ENCODE data around the gene TENT5C.

The TENT5C gene

GRCh38 chr1:117587499-117588356 lies 18.1 kb upstream of the TENT5C start:
- Histone ChIP-seq H3K36me3 (ENCODE audit: insufficient read depth) (no peaks in the 10 kb centered on the region), H3K4me3 (IDR thresholded peaks at IDR 0.05; ENCODE audit: insufficient read depth, low read depth, low read length) (no peak overlapping the region), H2AFZ (ENCODE audit: low read depth) (no peak overlapping the region), H4K20me1 (ENCODE audit: insufficient read depth) (no peaks in the 10 kb centered on the region), H3K27ac (no peak overlapping the region), H3K4me2 (no peak overlapping the region), H3K79me2 (ENCODE audit: insufficient read depth, low read depth) (no peaks in the 10 kb centered on the region), H3K4me1 (ENCODE audit: low read depth, poor library complexity, severe bottlenecking) (no peaks in the 10 kb centered on the region), H3K27me3 (ENCODE audit: insufficient read depth, low read depth) (no peaks in the 10 kb centered on the region), H3K9ac (no peak overlapping the region)
- TF ChIP-seq CTCF (conservative IDR thresholded peaks at IDR 0.05; ENCODE audit: low read depth, low read length), result no peak

- no peak for TF ChIP-seq CTCF (conservative IDR thresholded peaks at IDR 0.05; ENCODE audit: low read depth, low read length)
- Histone ChIP-seq H3K4me3 (IDR thresholded peaks at IDR 0.05; ENCODE audit: insufficient read depth, low read depth, low read length) (no peak overlapping the region), H3K36me3 (ENCODE audit: insufficient read depth) (no peaks in the 10 kb centered on the region), H3K9ac (no peak overlapping the region), H2AFZ (ENCODE audit: low read depth) (no peak overlapping the region), H3K27ac (no peak overlapping the region), H4K20me1 (ENCODE audit: insufficient read depth) (no peaks in the 10 kb centered on the region), H3K27me3 (ENCODE audit: insufficient read depth, low read depth) (no peaks in the 10 kb centered on the region), H3K4me2 (no peak overlapping the region), H3K79me2 (ENCODE audit: insufficient read depth, low read depth) (no peaks in the 10 kb centered on the region), H3K4me1 (ENCODE audit: low read depth, poor library complexity, severe bottlenecking) (no peaks in the 10 kb centered on the region)
Observed at GRCh38 chr1:117589544-117589943, 16.3 kb upstream of the TENT5C start.

- Histone ChIP-seq H3K79me2 (ENCODE audit: insufficient read depth, low read depth) (no peaks in the 10 kb centered on the region), H3K27ac (no peak overlapping the region), H2AFZ (ENCODE audit: low read depth) (no peak overlapping the region)
Observed at GRCh38 chr1:117590273-117590925, 15.4 kb upstream of the TENT5C start.

GRCh38 chr1:117591252-117591651 lies 14.6 kb upstream of the TENT5C start:
- no peak for TF ChIP-seq CTCF (conservative IDR thresholded peaks at IDR 0.05; ENCODE audit: low read depth, low read length)
- no peak overlapping the region for H2AFZ ChIP-seq (ENCODE audit: low read depth)
- H3K27ac ChIP-seq, result no peak overlapping the region
- H3K4me1 ChIP-seq (ENCODE audit: low read depth, poor library complexity, severe bottlenecking), result no peaks in the 10 kb centered on the region
- H3K27me3 ChIP-seq (ENCODE audit: insufficient read depth, low read depth), result no peaks in the 10 kb centered on the region
- H4K20me1 ChIP-seq (ENCODE audit: insufficient read depth), result no peaks in the 10 kb centered on the region
- no peaks in the 10 kb centered on the region for H3K79me2 ChIP-seq (ENCODE audit: insufficient read depth, low read depth)
- H3K36me3 ChIP-seq (ENCODE audit: insufficient read depth), result no peaks in the 10 kb centered on the region
- no peak overlapping the region for H3K4me2 ChIP-seq
- H3K9ac ChIP-seq, result no peak overlapping the region
- no peak overlapping the region for H3K4me3 ChIP-seq (IDR thresholded peaks at IDR 0.05; ENCODE audit: insufficient read depth, low read depth, low read length)

More at GRCh38 chr1:117590273-117590925, 15.4 kb upstream of the TENT5C start:
- Histone ChIP-seq H3K27me3 (ENCODE audit: insufficient read depth, low read depth) (no peaks in the 10 kb centered on the region), H3K4me3 (IDR thresholded peaks at IDR 0.05; ENCODE audit: insufficient read depth, low read depth, low read length) (no peak overlapping the region), H3K4me2 (no peak overlapping the region), H4K20me1 (ENCODE audit: insufficient read depth) (no peaks in the 10 kb centered on the region), H3K36me3 (ENCODE audit: insufficient read depth) (no peaks in the 10 kb centered on the region), H3K4me1 (ENCODE audit: low read depth, poor library complexity, severe bottlenecking) (no peaks in the 10 kb centered on the region), H3K9ac (no peak overlapping the region)
- TF ChIP-seq CTCF (conservative IDR thresholded peaks at IDR 0.05; ENCODE audit: low read depth, low read length), result no peak

Measured in KMS-11 (cell line).